ENCODE results near the gene TBC1D7. TPM values are rescaled to one million over a fixed set of nuclear protein-coding genes. Genes with fewer than 3 reads are reported as not detected.
A peak's percentile ranks its signal among the peaks of the same experiment; 100 is the strongest.

The TBC1D7 gene
- total and polyA plus RNA-seq, 2 of the 4 experiments (the other 2 are of a cell fraction) = 14.3 to 22.6 TPM

DNA sequence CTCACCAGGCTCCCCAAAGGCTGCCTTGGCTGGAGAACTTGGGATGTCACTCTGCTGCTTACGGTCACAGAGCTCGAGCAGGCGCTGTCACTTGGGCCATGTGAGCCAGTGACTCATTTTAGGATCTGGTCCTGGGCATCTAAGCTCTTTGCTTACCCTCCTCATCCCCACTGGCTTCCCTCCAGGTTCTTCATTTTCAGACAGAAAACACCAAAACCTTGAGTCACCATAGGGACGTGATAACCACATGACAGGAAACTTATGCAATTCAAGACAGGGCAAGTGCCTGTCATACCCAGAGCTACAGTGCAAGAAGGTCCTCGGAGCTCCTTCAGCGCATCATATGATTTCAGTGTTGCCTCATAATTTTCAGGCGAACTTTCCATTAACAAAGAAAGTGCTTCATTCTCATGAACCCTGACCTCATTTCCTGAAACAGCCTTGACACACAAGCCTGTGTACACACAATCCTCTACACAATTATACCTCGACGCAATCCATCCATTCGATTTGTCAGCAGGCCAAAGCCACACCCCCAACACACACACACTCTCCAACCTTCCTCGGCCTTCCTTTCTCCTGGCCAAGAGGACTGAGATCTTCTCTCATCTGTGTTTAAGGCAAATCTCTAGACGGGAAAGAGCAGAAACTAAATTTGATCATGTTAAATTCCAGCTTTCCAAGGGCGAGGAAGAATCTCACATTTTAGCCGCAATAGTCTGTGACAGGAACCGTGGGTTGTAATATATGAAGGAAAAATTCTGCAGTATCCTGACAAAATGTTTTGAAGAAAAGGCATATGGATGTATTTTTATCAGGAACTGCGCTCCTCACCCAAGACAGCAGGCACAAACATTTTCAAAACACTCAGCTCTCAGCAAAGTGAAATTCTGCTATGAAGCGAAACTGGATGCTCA lies 25.3 kb downstream of the TBC1D7 start (continued):
- TF ChIP-seq MAZ (IDR thresholded peaks at IDR 0.05; ENCODE audit: borderline replicate concordance, low read depth, low read length) (no peak; the same call in 1 of the 2 replicates), USF2 (IDR thresholded peaks at IDR 0.05; ENCODE audit: low read depth, low read length) (peak; percentile 87)
